ENCODE results near the gene STX11. TPM values are rescaled to one million over a fixed set of nuclear protein-coding genes. Genes with fewer than 3 reads are reported as not detected.

The STX11 gene
- total RNA-seq, 1 experiment from 2014 or later, result 0.24 TPM

DNA sequence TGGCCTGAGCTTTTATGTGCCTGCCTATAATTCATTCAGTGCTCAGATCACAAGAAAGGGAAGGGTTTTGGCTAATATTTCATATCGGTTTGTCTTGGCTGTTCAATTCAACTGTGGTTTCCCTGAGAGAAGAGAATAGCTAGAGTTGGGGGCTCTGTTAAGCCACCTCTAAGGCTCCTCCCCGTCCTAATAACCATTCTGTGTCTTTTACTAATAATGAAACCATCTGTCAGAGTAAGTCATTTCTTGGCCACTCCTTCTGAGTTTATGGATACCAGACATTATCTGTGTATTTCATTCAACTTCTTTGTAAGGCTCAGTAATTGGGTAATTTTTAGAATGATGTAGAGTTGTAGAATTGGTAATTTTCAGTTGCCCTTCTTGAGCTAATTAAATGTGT lies 5.2 kb downstream of the STX11 start:
- Mint-ChIP-seq H3K4me1 (ENCODE audit: low read depth, unreplicated experiment) (peaks cover 16% of the 10 kb centered on the region), H3K9me3 (ENCODE audit: low read depth, unreplicated experiment) (no peaks in the 10 kb centered on the region), H3K27ac (ENCODE audit: unreplicated experiment) (no peak overlapping the region), H3K36me3 (ENCODE audit: insufficient read depth, unreplicated experiment) (no peaks in the 10 kb centered on the region), H3K27me3 (ENCODE audit: unreplicated experiment) (no peaks in the 10 kb centered on the region), H3K4me3 (ENCODE audit: low read depth, unreplicated experiment) (no peak overlapping the region)
- DNase-seq, result no peak
- intact Hi-C loops (cut with micrococcal nuclease; ENCODE audit: unreplicated experiment), result no loop called here
- no TSS peak for BruUV-seq (replicated peaks)
- CTCF ChIA-PET, result interaction anchor here (0.7 kb wide), 1 partner anchor 12 kb away, joined by 3 read pairs; no protein-coding TSS in a partner anchor
- TF ChIP-seq, protein P1, sequence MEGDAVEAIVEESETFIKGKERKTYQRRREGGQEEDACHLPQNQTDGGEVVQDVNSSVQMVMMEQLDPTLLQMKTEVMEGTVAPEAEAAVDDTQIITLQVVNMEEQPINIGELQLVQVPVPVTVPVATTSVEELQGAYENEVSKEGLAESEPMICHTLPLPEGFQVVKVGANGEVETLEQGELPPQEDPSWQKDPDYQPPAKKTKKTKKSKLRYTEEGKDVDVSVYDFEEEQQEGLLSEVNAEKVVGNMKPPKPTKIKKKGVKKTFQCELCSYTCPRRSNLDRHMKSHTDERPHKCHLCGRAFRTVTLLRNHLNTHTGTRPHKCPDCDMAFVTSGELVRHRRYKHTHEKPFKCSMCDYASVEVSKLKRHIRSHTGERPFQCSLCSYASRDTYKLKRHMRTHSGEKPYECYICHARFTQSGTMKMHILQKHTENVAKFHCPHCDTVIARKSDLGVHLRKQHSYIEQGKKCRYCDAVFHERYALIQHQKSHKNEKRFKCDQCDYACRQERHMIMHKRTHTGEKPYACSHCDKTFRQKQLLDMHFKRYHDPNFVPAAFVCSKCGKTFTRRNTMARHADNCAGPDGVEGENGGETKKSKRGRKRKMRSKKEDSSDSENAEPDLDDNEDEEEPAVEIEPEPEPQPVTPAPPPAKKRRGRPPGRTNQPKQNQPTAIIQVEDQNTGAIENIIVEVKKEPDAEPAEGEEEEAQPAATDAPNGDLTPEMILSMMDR (IDR thresholded peaks at IDR 0.05; ENCODE audit: unreplicated experiment), result no peak

DNA sequence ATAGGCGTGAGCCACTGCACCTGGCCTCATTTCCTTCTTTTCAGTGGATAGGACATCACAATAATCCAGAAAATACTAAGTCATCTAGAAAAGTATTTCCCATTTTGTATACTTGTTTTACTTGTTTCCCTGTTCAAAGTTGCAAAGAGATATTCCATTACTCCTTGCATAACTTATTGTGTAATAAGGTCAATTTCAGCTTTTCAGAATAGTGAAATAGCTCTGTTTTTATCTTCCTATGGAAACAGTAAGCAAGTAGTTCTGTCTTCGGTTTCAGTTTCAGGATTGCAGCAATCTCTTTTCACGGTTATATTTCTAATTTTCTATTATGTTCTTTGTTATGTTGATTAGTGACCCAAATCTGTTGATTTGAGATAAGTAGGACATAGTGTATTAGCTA lies 6.0 kb downstream of the STX11 start:
- H3K27ac Mint-ChIP-seq (ENCODE audit: unreplicated experiment), result no peak overlapping the region
- no peaks in the 10 kb centered on the region for H3K9me3 Mint-ChIP-seq (ENCODE audit: low read depth, unreplicated experiment)
- H3K4me1 Mint-ChIP-seq (ENCODE audit: low read depth, unreplicated experiment), result peaks cover 10% of the 10 kb centered on the region
- intact Hi-C loops (cut with micrococcal nuclease; ENCODE audit: unreplicated experiment), result no loop called here
- no peak overlapping the region for H3K4me3 Mint-ChIP-seq (ENCODE audit: low read depth, unreplicated experiment)
- H3K36me3 Mint-ChIP-seq (ENCODE audit: insufficient read depth, unreplicated experiment), result no peaks in the 10 kb centered on the region
- DNase-seq, result no peak
- no peaks in the 10 kb centered on the region for H3K27me3 Mint-ChIP-seq (ENCODE audit: unreplicated experiment)
- no TSS peak for BruUV-seq (replicated peaks)
- TF ChIP-seq, protein P1 (IDR thresholded peaks at IDR 0.05; ENCODE audit: unreplicated experiment), result no peak
- CTCF ChIA-PET, result no interaction called here

DNA sequence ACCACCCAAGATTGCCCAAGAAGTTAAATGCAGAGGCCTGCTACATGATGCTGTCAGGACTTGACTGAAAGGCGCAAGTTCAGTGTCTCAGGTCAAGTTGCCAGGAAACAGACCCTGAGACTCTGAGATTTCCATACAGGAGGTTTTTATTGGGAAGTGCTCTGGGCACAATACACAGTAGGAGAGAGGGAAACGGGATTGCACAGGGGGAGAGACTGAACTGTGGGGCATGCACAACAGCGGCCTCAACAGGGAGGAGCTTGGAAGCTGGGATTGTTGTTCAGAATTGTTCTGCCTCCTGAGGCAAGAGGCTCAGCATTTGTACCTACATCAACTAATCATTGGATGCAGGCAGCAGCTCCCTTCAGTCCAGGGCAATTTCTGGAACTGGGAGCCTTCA lies 6.7 kb downstream of the STX11 start:
- no TSS peak for BruUV-seq (replicated peaks)
- peaks cover 9% of the 10 kb centered on the region for H3K4me1 Mint-ChIP-seq (ENCODE audit: low read depth, unreplicated experiment)
- H3K9me3 Mint-ChIP-seq (ENCODE audit: low read depth, unreplicated experiment), result no peaks in the 10 kb centered on the region
- no peaks in the 10 kb centered on the region for H3K36me3 Mint-ChIP-seq (ENCODE audit: insufficient read depth, unreplicated experiment)
- intact Hi-C loops (cut with micrococcal nuclease; ENCODE audit: unreplicated experiment), result no loop called here
- no peak overlapping the region for H3K27ac Mint-ChIP-seq (ENCODE audit: unreplicated experiment)
- TF ChIP-seq, protein P1 (IDR thresholded peaks at IDR 0.05; ENCODE audit: unreplicated experiment), result no peak
- H3K4me3 Mint-ChIP-seq (ENCODE audit: low read depth, unreplicated experiment), result no peak overlapping the region
- no peak for DNase-seq
- CTCF ChIA-PET, result no interaction called here
- no peaks in the 10 kb centered on the region for H3K27me3 Mint-ChIP-seq (ENCODE audit: unreplicated experiment)

- Mint-ChIP-seq H3K27me3 (ENCODE audit: unreplicated experiment) (no peaks in the 10 kb centered on the region), H3K9me3 (ENCODE audit: low read depth, unreplicated experiment) (no peaks in the 10 kb centered on the region), H3K36me3 (ENCODE audit: insufficient read depth, unreplicated experiment) (no peaks in the 10 kb centered on the region), H3K27ac (ENCODE audit: unreplicated experiment) (no peak overlapping the region), H3K4me1 (ENCODE audit: low read depth, unreplicated experiment) (peaks cover 9% of the 10 kb centered on the region), H3K4me3 (ENCODE audit: low read depth, unreplicated experiment) (no peak overlapping the region)
- TF ChIP-seq, protein P1 (IDR thresholded peaks at IDR 0.05; ENCODE audit: unreplicated experiment), result no peak
- intact Hi-C loops (cut with micrococcal nuclease; ENCODE audit: unreplicated experiment), result no loop called here
- BruUV-seq (replicated peaks), result no TSS peak
- CTCF ChIA-PET, result no interaction called here
- no peak for DNase-seq
These were observed 7.8 kb downstream of the STX11 start for GRCh38 chr6:144158133-144158532.

All from Calu3 (cell line).